Activated CD4-positive, alpha-beta T cell treated with anti-CD3 and anti-CD28 coated beads for 48 hours (primary cell): Measurements from ENCODE around the gene ITK.

Experiments
- DNase-seq: peaks from one replicate; pipeline ENCODE4 v3.0.0-alpha.2; 2020

ITK gene

DNA sequence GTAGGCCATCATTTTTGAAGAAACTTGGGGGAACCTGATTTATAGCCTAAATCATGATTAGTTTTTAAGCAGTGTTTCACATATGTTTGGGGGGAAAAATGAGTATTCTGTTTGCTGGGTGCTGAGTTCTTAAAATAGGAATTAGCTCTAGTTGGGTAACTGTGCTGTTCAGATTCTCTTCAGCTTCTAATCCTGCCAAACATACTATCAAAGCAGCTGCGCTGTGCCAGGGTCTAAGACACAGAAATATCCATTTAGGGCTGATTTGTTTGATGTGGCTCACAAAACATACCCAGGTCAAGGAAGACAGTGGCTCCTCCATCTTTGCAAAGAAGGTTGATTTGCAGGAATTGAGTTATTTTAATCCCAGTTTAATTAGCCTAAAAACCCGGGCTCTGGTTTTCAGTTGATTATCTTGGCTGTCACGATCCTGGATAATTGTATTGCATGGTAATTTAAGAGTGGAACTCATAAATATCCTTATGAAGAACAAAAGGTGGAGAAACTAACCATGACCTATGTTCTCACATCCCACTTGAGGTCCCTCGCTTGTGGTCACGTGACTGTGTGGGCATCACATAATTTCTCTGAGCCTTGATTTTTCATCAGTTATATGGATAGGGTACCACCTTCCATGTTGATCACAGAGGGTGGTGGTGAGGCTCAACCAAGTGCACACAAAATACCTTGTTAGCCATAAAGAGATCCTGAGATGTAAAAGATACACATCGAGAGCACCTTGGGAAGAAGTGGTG is 104.0 kb downstream of the ITK start:
- no peak for DNase-seq

DNA sequence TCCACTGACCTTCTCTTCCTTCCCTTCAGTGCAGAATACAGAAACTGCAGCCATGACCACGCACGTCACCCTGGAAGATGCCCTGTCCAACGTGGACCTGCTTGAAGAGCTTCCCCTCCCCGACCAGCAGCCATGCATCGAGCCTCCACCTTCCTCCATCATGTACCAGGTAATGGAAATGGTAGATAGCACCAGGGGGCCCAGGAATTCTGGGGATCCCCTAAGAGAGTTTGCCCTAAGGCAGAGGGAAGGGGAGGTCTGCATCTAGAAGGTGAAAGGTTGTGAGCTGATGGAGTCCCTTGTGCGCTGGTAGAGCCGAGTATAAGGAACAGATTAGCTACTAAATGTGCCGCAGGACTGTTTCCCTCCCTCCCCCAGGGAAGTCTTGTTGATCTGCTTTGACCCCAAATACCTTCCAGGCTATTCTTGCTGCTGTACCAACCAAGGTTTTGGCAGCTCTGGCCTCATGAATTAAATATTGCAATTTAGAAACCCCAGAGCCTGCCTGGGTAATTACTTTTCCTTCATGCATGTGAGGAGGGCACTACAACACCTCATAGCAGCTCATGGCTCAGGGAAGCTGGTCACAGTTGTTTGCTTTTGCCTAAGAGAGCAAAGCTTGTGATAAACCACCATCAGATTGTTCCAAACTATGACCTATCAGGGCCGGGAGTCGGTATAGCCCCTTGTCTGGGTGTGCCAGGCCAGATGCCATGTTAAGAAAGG is 104.8 kb downstream of the ITK start:
- DNase-seq: no peak

DNA sequence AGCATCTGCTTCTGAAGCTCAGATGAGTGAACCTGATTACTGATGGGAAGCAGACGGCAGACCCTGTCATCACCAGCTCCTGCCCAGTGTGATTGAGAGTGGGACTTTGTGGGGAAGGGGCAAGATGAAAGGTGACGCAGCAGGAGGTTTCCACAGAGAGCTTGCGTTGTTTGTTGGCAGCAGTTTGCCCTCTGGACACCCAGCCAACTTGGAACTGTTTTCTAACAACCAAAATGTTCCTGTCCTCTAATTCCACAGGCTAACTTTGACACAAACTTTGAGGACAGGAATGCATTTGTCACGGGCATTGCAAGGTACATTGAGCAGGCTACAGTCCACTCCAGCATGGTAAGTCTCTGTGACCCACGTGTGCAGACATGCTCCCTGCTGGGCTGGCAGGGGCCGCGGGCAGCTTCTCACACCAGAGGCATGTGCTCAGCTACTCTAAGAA is 106.1 kb downstream of the ITK start:
- no peak for DNase-seq

DNA sequence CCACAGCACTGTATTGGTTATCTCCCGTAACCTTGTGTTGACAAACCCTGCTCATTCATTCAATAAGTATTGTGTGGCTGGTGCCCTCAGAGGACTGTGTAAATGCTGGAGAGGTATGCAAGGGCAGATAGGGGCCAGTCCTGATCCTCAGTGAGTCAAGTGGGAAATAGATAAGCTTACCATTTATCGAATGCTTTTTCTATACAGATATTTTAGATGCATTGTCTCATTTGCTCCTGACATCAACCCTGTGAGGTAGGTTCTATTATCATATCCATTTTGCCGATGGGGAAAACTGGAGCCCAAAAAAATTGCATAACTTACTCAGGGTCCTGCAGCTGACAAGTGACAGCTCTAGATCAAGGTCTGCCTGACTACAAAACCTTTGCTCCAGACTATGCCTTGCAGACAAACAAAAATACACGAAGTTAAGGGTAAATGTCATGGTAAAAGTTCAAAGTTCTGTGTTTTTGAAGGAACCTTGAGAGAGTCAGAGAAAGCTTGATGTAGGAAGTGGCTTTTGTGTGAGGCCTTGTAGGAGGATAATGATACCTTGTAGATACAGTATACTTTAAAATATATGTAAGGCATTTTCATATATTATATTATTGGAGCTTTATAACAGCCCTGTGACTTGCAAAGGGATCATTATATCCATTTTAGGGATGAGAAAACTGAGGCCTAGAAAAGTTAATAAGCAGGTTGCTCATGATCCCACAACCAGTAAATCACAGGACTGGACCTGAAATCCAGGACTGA is 107.9 kb downstream of the ITK start:
- no peak for DNase-seq

DNA sequence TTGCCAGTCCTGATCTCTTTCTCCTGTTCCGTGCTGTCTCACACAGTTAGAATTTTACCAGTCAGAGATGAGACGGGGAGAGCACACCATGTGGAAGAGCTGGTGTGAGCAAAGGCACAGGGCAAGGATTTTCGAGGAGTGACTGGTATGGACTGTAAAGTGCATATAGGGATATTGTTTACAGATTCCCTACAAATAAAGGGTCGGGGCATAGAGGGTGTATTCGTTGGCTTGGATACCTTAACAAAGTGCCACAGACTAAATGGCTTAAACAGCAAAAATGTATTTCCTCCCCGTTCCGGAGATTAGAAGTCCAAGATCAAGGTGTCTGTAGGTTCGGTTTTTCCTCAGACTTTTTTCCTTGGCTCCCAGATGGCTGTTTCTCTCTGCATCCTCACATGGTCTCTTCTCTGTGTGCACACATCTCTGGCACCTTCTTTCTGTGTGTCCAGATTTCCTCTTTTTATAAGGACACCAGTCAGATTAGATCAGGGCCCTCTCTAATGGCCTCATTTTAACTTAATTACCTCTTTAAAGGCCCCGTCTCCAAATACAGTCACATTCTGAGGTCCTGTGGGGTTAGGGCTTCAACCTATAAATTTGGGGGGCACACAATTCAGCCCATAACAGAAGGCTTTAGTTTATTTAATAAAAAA is 108.7 kb downstream of the ITK start:
- no peak for DNase-seq

DNA sequence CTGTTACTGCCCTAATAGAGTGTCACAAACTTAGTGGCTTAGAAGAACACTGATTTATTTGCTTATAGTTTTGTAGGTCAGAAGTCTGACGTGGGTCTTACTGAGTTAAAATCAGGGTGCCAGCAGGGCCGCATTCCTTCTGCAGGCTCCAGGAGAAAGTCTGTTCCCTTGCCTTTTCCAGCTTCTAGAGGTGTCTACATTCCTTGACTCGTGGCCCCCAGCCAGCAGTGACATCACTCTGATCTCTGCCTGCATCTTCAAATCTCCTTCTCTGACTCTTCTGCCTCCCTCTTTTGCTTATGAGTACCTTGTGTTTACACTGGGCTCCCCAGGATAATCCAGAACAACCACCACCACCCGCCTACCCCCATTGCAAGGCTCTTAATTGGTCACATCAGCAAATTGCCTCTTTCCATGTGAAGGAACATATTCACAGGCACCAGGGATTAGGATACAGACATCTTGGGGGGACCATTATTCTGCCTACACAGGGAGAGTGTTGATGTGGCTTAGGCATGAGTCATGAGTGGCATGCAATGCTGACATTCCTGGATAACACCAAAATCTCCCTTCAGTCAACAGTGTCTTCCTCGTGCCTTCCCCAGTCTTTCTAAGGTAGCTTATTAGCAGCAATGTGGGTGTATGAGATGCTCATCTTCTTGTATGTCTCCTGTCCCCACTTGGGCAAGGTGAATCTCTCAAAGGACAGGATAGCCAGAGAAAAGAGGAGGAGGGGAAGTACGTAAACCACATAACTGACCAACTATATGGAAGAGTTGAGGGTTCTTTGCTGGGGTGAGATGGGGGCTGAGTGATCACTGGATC is 109.7 kb downstream of the ITK start:
- DNase-seq: no peak

DNA sequence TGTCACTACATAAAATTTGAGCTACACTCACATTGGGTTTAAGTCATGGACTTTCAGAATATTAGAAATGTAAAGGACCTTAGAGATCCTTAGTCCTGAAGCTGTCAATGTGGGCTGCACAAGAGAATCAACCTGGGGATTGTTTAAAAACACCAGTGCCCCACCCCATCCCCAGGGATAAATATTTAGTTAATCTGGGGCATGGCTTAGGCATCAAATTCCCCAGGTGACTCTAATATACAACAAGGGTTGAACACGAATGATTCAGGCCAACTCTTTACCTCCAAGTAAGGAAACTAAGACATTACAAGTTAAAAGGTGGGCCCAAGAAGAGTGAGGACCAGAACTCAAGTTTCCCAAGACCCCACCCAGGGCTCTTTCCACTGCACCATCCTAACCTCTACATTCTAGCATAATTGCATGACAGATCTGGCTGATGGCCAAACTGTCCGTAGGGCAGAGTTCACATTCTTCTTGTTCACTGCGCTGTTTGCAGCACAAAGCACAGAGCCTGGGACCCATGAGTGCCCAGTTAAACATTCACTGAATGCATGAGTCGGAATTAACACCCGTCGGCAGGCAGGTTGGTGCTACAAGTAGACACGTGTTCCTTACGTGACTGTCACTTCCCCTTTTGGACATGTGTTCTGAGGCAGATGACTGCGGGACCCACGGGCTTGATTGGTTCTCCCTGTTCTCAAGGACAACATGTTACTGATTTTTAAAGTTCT is 110.5 kb downstream of the ITK start:
- peak; percentile 68 for DNase-seq

DNA sequence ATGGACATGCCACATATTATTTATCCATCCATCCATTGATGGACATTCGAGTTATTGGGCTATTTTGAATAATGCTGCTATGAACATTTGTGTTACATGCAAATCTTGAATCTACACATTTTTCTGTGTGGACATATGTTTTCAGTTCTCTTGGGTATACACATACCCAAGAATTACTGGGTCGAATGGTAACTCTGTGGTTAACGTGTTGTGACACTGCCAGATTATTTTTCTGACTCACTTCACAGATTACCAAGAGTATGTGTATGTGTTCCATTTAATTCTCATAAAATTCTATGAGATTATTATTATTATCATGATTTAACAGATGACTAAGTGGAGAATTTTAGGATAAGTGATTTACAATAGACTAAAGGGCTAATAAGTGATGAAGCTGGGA is 112.0 kb downstream of the ITK start:
- no peak for DNase-seq

DNA sequence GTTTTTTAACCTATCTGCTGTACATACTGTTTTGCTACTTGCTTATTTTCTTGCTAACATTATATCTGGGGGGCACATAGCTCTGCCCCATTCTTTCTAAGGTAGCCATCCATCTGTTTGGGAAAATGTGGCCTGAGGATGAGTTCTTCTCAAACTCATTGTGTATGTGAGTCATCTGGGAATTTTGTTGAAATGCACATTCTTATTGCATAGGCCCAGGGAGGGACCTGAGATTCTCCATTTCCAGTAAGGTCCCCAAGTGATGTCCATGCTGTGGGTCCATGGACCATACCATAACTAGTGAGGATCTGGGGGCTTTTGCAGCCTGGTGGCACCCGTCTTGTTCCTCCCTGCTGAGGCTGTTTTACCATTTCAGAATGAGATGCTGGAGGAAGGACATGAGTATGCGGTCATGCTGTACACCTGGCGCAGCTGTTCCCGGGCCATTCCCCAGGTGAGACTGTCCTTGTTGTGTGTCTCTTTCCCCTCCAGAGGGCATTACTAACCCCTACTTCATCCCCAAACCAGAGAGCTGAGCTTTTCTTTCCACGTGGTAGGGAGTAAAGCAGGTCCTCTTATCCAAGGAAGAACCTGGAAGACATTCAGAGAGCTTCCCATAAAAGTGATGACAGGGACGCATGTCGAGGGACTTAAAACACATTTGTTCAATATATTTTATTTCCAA is 113.9 kb downstream of the ITK start:
- no peak for DNase-seq

DNA sequence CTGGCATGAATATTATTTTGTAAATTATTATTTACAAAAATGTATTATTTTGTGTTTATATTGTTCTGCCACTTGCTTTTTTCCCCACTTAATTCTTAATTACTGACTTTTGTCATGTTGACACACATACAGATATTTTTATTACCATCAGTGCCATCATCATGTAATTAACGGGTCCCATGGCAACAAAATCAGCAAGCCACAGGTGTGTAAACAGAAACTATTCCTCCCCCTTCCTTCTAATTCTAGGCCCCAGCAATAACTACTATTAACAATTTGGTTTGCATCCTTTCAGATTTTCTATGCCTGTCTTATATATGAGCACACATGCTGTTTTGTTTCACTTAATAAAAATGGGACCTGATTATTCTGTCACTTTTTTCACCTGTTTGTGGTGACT is 114.6 kb downstream of the ITK start:
- DNase-seq: no peak

DNA sequence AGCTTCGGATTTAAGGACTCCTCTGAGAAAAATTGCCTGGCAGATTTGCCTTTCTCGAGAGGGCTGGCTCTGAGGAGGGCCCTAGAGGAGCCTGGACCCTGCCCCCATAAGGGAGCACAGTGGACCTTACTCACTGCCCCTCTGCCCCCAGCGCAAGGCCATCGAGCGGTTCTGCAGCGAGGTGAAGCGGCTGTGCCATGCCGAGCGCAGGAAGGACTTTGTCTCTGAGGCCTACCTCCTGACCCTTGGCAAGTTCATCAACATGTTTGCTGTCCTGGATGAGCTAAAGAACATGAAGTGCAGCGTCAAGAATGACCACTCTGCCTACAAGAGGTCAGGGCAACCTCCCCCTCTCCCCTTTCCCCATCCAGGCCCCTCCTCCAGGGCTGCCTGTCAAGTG is 119.9 kb downstream of the ITK start:
- DNase-seq: no peak

DNA sequence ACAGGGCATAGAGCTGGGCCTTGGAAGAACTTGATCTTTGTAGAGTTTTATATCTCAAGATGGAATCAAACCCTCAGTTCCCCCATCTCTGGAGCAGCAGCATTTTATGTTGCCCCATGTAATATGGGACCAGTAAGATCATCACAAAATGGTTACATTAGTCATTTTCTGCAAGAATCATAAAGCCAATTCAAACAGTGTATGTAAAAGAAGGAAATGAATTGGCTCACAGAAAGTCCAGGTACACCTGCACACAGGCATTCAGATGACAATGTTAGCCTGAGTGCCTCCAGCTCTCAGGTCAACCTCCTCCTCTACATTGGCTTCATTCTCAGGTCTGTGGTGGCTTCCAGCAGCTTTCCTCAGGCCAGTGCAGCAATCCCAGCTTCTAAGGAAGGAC is 120.4 kb downstream of the ITK start:
- DNase-seq: no peak

DNA sequence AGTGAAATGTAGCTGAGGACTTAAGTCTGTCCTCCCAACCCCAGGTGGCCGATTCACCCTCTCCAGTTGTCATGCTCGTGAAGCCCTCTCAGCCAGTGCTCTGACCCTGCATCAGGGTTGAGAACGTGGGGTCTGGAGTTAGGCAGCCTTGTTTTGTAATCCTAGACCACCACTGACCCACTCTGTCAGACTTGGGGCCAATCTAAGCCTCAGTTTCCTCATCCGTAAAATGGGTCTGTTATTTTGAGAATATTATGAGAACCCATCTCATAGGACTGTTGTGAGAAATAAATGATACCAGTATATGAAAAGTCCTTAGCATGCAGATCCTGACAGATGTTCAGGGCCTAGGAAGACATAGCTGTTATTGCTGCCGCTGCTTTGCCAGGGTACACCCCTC is 122.4 kb downstream of the ITK start:
- DNase-seq: no peak

DNA sequence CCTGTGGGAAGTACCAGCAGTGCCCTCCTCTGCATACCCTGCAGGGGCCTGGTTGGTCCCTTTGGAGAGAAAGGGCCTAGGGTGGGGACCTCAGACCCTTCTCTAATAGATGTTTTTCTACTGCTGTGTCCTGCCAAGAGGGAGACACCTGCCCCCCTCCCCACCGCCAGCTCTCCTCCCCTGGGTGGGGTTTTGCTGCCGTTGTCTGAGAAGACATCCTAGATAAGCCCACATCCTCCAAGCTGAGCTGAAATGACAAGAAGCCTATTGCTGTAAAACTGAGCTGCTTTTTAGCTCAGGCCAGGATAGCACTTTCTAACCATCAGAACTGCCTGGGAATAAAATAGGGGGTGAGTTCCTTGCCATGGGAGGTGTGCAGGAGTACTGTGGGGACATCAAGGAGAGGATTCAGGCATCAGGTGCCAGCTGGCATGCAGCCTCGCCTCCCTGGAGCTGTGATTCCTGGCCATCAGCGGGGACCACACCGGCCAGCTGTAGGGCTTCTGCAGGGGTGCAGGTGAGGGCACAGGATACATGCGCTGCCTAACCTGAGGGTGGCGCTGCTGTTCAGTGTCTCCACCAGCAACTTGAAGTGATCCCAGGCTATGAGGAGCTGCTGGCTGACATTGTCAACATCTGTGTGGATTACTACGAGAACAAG is 123.2 kb downstream of the ITK start:
- DNase-seq: peak; percentile 73
